Kidney (tissue), 14 donors: ENCODE data around the gene CYTH4. TPM values are rescaled to one million over a fixed set of nuclear protein-coding genes. Genes with fewer than 3 reads are reported as not detected.
A peak's percentile ranks its signal among the peaks of the same experiment; 100 is the strongest.
"Not testable (repeated sequence)": the region's sequence is repeated elsewhere in the genome, so short reads cannot be mapped to it uniquely, and the experiment has no call there.

Source experiments
- DNase-seq, 5 donors: peaks; one replicate each; pipeline ENCODE4 v3.0.0-alpha.2; 2013 to 2020
- FAIRE-seq: peaks from 2 replicates; lab custom pipeline; 2012; peaks lifted over from hg19 to GRCh38; lab: Jason Lieb, UNC
- H3K27ac ChIP-seq, 2 donors: one replicate each; pipeline ENCODE4 v1.7.0; 2013; ENCODE audit warnings: low read depth in 2 of 2, low read length in 2 of 2, inconsistent platforms in 1 of 2
- H3K27me3 ChIP-seq: one replicate; pipeline ENCODE4 v1.7.1; 2013; ENCODE audit warnings: low read length, inconsistent platforms; ENCODE audit not compliant: control insufficient read depth, insufficient read depth
- H3K36me3 ChIP-seq, 3 donors: one replicate each; pipeline versions ENCODE4 v1.7.0 to v1.7.1; 2013; ENCODE audit warnings: low read length in 3 of 3, control low read depth in 1 of 3, inconsistent platforms in 1 of 3; ENCODE audit not compliant: insufficient read depth in 3 of 3, control insufficient read depth in 2 of 3
- H3K4me1 ChIP-seq, 3 donors: one replicate each; pipeline versions ENCODE4 v1.7.0 to v1.7.1; 2013; ENCODE audit warnings: low read length in 3 of 3, inconsistent platforms in 1 of 3, low read depth in 1 of 3; ENCODE audit not compliant: control insufficient read depth in 2 of 3, insufficient read depth in 2 of 3
- H3K4me3 ChIP-seq, 3 donors: one replicate each; pipeline versions ENCODE4 v1.7.0 to v1.8.1; 2013; ENCODE audit warnings: low read length in 3 of 3, control low read depth in 1 of 3, inconsistent platforms in 1 of 3
- H3K9ac ChIP-seq, 3 donors: one replicate each; pipeline versions ENCODE4 v1.7.0 to v1.7.1; 2013; ENCODE audit warnings: low read length in 3 of 3, control low read depth in 1 of 3, inconsistent platforms in 1 of 3
- H3K9me3 ChIP-seq, 3 donors: one replicate each; pipeline versions ENCODE4 v1.7.0 to v1.7.1; 2013; ENCODE audit warnings: low read length in 3 of 3, control low read depth in 1 of 3, inconsistent platforms in 1 of 3; ENCODE audit not compliant: control insufficient read depth in 2 of 3, insufficient read depth in 1 of 3
- intact Hi-C: fragments of 100-400 bp; cut with DNase I; formaldehyde crosslinking; loops from one replicate; pipeline ENCODE4 v1.11.1; 2022
- polyA plus RNA-seq: library from polyadenylated mRNA; stranded (reverse); fragments of 350-450 nt; fragmentation: Illumina TruSeq; extraction: RNeasy Lipid Tissue Mini Kit (QIAGEN cat#74804); gene quantifications from one replicate; pipeline ENCODE4 v1.2.3, GENCODE V29; 2014; ENCODE audit warnings: low read depth, low replicate concordance; ENCODE audit not compliant: insufficient read depth
- total RNA-seq: library from RNA; stranded (reverse); fragmentation: NEBNext Ultra II Directional; extraction: Animal tissue kit (Norgen Biotek cat#: 25700); gene quantifications from one replicate; pipeline ENCODE4 v1.2.1, GENCODE V29; 2021
- TF ChIP-seq, protein P1 (sequence below): IDR thresholded peaks from 3 replicates; pipeline ENCODE4 v1.5.1; 2012; ENCODE audit warnings: mild to moderate bottlenecking, moderate library complexity, borderline replicate concordance; ENCODE audit not compliant: insufficient read depth; ENCODE audit errors: extremely low read depth
- donor health status: control.
- donor health status: control.
- donor health status: control.
- donor health status: control.
- donor health status: control.
- donor health status: DM: yes; HTN: yes; CAD: no.
- donor health status: Normal renal cell carcinoma (clear cell type).

Gene CYTH4
- total and polyA plus RNA-seq, 2 donors from 2014 or later = 1.9 to 30.2 TPM

DNA sequence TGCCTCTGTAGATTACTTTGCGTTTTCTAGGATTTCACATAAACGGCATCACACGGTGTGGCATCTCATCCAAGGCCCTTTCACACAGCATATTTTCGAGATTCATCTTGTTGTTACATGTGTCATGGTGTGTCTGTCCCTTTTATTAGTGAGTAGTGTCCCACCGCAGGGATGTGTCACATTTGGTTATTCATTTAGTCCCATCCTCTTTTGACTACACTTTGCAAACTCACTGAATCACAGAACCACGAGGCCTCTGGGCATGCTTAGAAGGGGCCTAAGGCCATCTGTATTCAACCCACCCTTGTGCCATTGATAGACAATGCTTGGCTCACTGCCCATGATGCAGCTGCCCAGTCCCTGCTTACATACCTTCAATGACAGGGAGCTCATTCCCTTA, 34.1 kb upstream of the CYTH4 start:
- DNase-seq (peak in 1 of 5 donors; percentile 13), FAIRE-seq (no peak)
- Histone ChIP-seq H3K4me1 (no peaks in the 10 kb centered on the region), H3K27me3 (no peaks in the 10 kb centered on the region), H3K9me3 (no peaks in the 10 kb centered on the region), H3K27ac (no peak overlapping the region), H3K9ac (no peak overlapping the region), H3K4me3 (no peak overlapping the region), H3K36me3 (no peaks in the 10 kb centered on the region)
- intact Hi-C loops = no loop called here
- TF ChIP-seq, protein P1, sequence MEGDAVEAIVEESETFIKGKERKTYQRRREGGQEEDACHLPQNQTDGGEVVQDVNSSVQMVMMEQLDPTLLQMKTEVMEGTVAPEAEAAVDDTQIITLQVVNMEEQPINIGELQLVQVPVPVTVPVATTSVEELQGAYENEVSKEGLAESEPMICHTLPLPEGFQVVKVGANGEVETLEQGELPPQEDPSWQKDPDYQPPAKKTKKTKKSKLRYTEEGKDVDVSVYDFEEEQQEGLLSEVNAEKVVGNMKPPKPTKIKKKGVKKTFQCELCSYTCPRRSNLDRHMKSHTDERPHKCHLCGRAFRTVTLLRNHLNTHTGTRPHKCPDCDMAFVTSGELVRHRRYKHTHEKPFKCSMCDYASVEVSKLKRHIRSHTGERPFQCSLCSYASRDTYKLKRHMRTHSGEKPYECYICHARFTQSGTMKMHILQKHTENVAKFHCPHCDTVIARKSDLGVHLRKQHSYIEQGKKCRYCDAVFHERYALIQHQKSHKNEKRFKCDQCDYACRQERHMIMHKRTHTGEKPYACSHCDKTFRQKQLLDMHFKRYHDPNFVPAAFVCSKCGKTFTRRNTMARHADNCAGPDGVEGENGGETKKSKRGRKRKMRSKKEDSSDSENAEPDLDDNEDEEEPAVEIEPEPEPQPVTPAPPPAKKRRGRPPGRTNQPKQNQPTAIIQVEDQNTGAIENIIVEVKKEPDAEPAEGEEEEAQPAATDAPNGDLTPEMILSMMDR = no peak

DNA sequence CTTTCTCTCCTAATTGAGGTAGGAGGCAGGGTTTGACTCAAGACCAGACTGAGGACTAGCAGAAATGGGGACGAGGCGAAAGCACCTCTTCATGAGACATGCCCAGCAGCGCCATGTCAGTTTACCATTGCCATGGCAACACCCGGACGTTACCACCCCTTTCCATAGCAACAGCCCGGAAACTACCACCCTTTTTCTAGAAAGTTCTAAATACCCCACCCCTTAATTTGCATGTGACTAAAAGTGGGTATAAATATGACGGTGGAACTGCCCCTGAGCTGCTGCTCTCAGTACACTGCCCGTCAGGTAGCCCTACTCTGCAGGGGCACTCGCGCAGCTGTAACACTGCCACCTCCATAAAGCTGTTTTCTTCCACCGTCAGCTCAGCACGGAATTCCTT, 32.3 kb upstream of the CYTH4 start:
- DNase-seq = peak in 1 of 5 donors; percentile 27
- H3K9ac ChIP-seq = no peak overlapping the region
- H3K27ac ChIP-seq = no peak overlapping the region
- FAIRE-seq = no peak
- TF ChIP-seq, protein P1 = no peak
- no peaks in the 10 kb centered on the region for H3K9me3 ChIP-seq
- no peaks in the 10 kb centered on the region for H3K27me3 ChIP-seq
- intact Hi-C loops = no loop called here
- no peak overlapping the region for H3K4me3 ChIP-seq
- H3K36me3 ChIP-seq = no peaks in the 10 kb centered on the region
- no peaks in the 10 kb centered on the region for H3K4me1 ChIP-seq

DNA sequence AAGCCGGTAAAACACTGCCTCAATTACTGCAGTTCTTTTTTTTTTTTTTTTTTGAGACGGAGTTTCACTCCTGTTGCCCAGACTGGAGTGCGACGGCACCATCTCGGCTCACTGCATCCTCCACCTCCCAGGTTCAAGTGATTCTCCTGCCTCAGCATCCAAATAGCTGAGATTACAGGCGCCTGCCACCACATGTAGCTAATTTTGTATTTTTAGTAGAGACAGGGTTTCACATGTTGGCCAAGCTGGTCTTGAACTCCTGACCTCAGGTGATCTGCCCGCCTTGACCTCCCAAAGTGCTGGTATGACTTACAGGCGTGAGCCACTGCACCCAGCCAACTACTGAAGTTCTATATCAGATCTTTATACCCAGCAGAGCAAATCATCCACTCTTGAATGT, 30.5 kb upstream of the CYTH4 start:
- H3K27me3 ChIP-seq, H3K36me3 ChIP-seq, intact Hi-C loops, H3K4me3 ChIP-seq, H3K9me3 ChIP-seq, H3K27ac ChIP-seq, DNase-seq, FAIRE-seq, H3K4me1 ChIP-seq, H3K9ac ChIP-seq: not testable (repeated sequence)

DNA sequence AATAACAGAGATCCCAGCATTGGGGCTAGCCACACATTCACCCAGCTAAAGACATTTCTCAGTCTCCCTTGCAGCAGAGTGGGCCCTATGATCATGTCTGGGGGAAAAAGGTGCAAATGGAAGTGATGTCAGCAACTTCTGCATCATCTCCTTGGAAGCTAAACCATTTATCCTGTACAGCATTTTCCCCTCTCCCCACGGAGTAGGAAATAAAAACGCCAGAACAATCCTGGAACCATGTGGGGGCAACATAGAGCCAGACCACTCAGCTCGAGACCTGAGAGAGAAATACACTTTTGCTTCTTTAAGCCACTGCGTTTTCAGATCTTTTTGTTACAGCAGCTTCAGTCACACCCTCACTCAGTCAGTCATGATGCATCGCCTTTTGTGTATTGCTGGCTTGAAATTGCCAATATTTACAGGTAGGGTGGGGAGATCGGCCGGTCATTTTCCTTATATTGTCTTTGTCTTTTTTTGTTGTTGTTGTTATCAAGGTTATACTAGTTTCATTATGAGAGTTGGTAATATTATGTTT, 29.1 kb upstream of the CYTH4 start:
- DNase-seq = peak in 1 of 5 donors; percentile 24
- TF ChIP-seq, protein P1 = no peak
- Histone ChIP-seq H3K36me3 (no peaks in the 10 kb centered on the region), H3K4me3 (no peak overlapping the region), H3K4me1 (no peaks in the 10 kb centered on the region), H3K9me3 (no peaks in the 10 kb centered on the region), H3K27ac (no peak overlapping the region), H3K27me3 (no peaks in the 10 kb centered on the region), H3K9ac (no peak overlapping the region)
- intact Hi-C loops = no loop called here
- no peak for FAIRE-seq
